GM12878 (cell line): ENCODE measurements around the gene ADK. TPM values are rescaled to one million over a fixed set of nuclear protein-coding genes. Genes with fewer than 3 reads are reported as not detected.

ENCODE experiments used
- ATAC-seq: fragments of 200-7000 bp; cut with Tn5 transposase; 3 replicates; pipeline ENCODE4 v1.9.1; 2020; ENCODE audit warnings: mild to moderate bottlenecking, moderate library complexity
- BruUV-seq: library from RNA; stranded (reverse); fragments of 400-500 nt; replicated peaks from 2 replicates; lab custom pipeline; 2021; lab: Mats Ljungman, UMichigan
- CTCF ChIA-PET: fragments of 300-600 bp; sonication (Branson Sonifier 250); formaldehyde crosslinking; extraction: SDS; loops from one replicate; lab custom pipeline; 2021; ENCODE audit warnings: inconsistent platforms; lab: Yijun Ruan, JAX
- POLR2A ChIA-PET: fragments of 350-600 bp; formaldehyde crosslinking; extraction: SDS; loops from one replicate; lab custom pipeline; 2021; ENCODE audit warnings: inconsistent platforms; lab: Charles Lee
- RAD21 ChIA-PET: fragments of 300-600 bp; sonication (Branson Sonifier 250); formaldehyde crosslinking; loops from one replicate; lab custom pipeline; 2023; ENCODE audit warnings: antibody characterized with exemption; ENCODE audit not compliant: unreplicated experiment; lab: Charles Lee
- SMC1A ChIA-PET: fragments of 300-600 bp; sonication (Branson Sonifier 250); formaldehyde crosslinking; loops from one replicate; lab custom pipeline; 2023; ENCODE audit not compliant: unreplicated experiment, uncharacterized antibody; lab: Charles Lee
- DNase-seq: peaks from one replicate; pipeline ENCODE4 v3.0.0-alpha.2; 2011; ENCODE audit warnings: low read depth, low spot score
- FAIRE-seq: peaks from 3 replicates; lab custom pipeline; 2011; peaks lifted over from hg19 to GRCh38; lab: Jason Lieb, UNC
- H2AFZ ChIP-seq: 2 replicates; pipeline ENCODE4 v1.6.0; 2011; ENCODE audit warnings: low read depth, low read length, control low read depth; ENCODE audit not compliant: control insufficient read depth
- H3K27ac ChIP-seq: 2 replicates; pipeline ENCODE4 v1.5.1; 2011; ENCODE audit warnings: control low read depth; ENCODE audit not compliant: control insufficient read depth, insufficient read depth
- H3K27me3 ChIP-seq, 2 experiments: replicated peaks in 1 of 2; 2 replicates each; pipeline versions ENCODE4 v1.6.0 to v1.6.1; 2011; ENCODE audit warnings: low read length in 1 of 2; ENCODE audit not compliant: control insufficient read depth in 2 of 2, insufficient read depth in 2 of 2
- H3K36me3 ChIP-seq, 2 experiments: 2 replicates each; pipeline ENCODE4 v1.5.1; 2011; ENCODE audit warnings: low read length in 1 of 2; ENCODE audit not compliant: control insufficient read depth in 2 of 2, insufficient read depth in 2 of 2
- H3K4me1 ChIP-seq: 2 replicates; pipeline ENCODE4 v1.6.1; 2011; ENCODE audit warnings: mild to moderate bottlenecking, low read length, moderate library complexity, mixed read lengths; ENCODE audit not compliant: control insufficient read depth, insufficient read depth
- H3K4me2 ChIP-seq: 2 replicates; pipeline ENCODE4 v1.6.0; 2011; ENCODE audit warnings: control low read depth; ENCODE audit not compliant: control insufficient read depth, insufficient read depth
- H3K4me3 ChIP-seq: fragments of 200-600 bp; sonication (generic); 2 replicates; pipeline ENCODE4 v1.5.1; 2016
- H3K79me2 ChIP-seq: 2 replicates; pipeline ENCODE4 v1.6.0; 2011; ENCODE audit warnings: low read length; ENCODE audit not compliant: control insufficient read depth, insufficient read depth
- H3K9ac ChIP-seq: 2 replicates; pipeline ENCODE4 v1.8.0; 2011; ENCODE audit warnings: low read length, control low read depth, mixed read lengths; ENCODE audit not compliant: control insufficient read depth, insufficient read depth
- H3K9me3 ChIP-seq: replicated peaks from 3 replicates; pipeline ENCODE4 v1.5.1; 2011; ENCODE audit warnings: mild to moderate bottlenecking, low read length; ENCODE audit not compliant: control insufficient read depth, insufficient read depth
- H4K20me1 ChIP-seq: 2 replicates; pipeline ENCODE4 v1.6.0; 2011; ENCODE audit not compliant: control insufficient read depth, insufficient read depth
- BCL11A ChIP-seq: IDR thresholded peaks from 2 replicates; pipeline ENCODE4 v1.6.1; 2011; ENCODE audit warnings: low read depth, low read length
- CBFB ChIP-seq: IDR thresholded peaks from 2 replicates; pipeline ENCODE4 v1.6.1; 2016; ENCODE audit warnings: antibody characterized with exemption, low read depth
- EED ChIP-seq: sonication (generic); IDR thresholded peaks from 2 replicates; pipeline ENCODE4 v1.6.1; 2016; ENCODE audit warnings: antibody characterized with exemption, low read depth
- IKZF2 ChIP-seq, 2 experiments: fragments of 450-650 bp; IDR thresholded peaks; 2 replicates each; pipeline ENCODE4 v1.6.1; 2017; ENCODE audit warnings: mild to moderate bottlenecking in 2 of 2, moderate library complexity in 2 of 2
- MXI1 ChIP-seq: fragments of 150-350 bp; IDR thresholded peaks from 2 replicates; pipeline ENCODE4 v1.6.1; 2011; ENCODE audit warnings: low read depth, mild to moderate bottlenecking, inconsistent platforms, low read length, improper control_type of control experiment
- TBL1XR1 ChIP-seq: IDR thresholded peaks from 2 replicates; pipeline ENCODE4 v1.6.1; 2012; ENCODE audit warnings: low read depth, low read length, improper control_type of control experiment
- TCF12 ChIP-seq: IDR thresholded peaks from 2 replicates; pipeline ENCODE4 v1.6.1; 2011; ENCODE audit warnings: low read depth, mild to moderate bottlenecking, low read length
- TCF3 ChIP-seq: IDR thresholded peaks from 2 replicates; pipeline ENCODE4 v1.6.1; 2012; ENCODE audit warnings: low read depth, mild to moderate bottlenecking, low read length, borderline replicate concordance; ENCODE audit not compliant: insufficient read depth
- ZZZ3 ChIP-seq: IDR thresholded peaks from 2 replicates; pipeline ENCODE4 v1.6.1; 2011; ENCODE audit warnings: low read depth; ENCODE audit not compliant: control insufficient read depth, insufficient read length
- WGBS: methylation state at CpG from one replicate; pipeline ENCODE4 v1.1.6; 2016; ENCODE audit warnings: low lambda C conversion rate; ENCODE audit not compliant: insufficient replicate concordance, insufficient coverage; ENCODE audit errors: missing lambda C conversion rate; 5-methylcytosine and 5-hydroxymethylcytosine counted together
- in situ Hi-C: fragments of 300-500 bp; cut with MboI; formaldehyde crosslinking; loops from 9 replicates; pipeline ENCODE4 v1.14.3; 2018; ENCODE audit warnings: mixed read lengths
- intact Hi-C: fragments of 100-400 bp; cut with micrococcal nuclease; formaldehyde crosslinking; loops from one replicate; pipeline ENCODE4 v1.14.2; 2022; ENCODE audit not compliant: unreplicated experiment
- polyA plus RNA-seq, 11 experiments: library from polyadenylated mRNA; depleted of rRNA in 4 of 11; unstranded in 6 of 11; stranded (reverse) in 5 of 11; fragments of >200 nt; fragmentation: Nextera tagmentation in 4 of 11; fragmentation: Illumina TruSeq in 1 of 11; extraction: Ambion mirVana in 4 of 11; extraction: Trizol in 1 of 11; gene quantifications; 1 replicate in 1 of 11; 2 replicates in 10 of 11; pipeline versions ENCODE4 v1.2.1 to v1.2.3, GENCODE V29; 2011 to 2016; ENCODE audit warnings: inconsistent platforms in 2 of 11, missing spikeins in 2 of 11, low read depth in 1 of 11
- total RNA-seq, 4 experiments: library from RNA; depleted of rRNA in 3 of 4; stranded (reverse); fragments of >200 nt in 3 of 4; fragmentation: Illumina TruSeq in 1 of 4; extraction: Trizol in 1 of 4; gene quantifications; 2 replicates each; pipeline versions ENCODE4 v1.2.1 to v1.2.3, GENCODE V29; 2013 to 2021
- TF ChIP-seq, protein P1 (sequence below): fragments of 450-650 bp; formaldehyde crosslinking; IDR thresholded peaks from 2 replicates; pipeline ENCODE4 v1.5.0; 2022; ENCODE audit warnings: mild to moderate bottlenecking, missing genetic modification characterization
- TF ChIP-seq, protein P2 (sequence below): fragments of 450-650 bp; IDR thresholded peaks from 2 replicates; pipeline ENCODE4 v1.6.1; 2014; ENCODE audit warnings: mild to moderate bottlenecking
- TF ChIP-seq, protein P3 (sequence below): IDR thresholded peaks from 2 replicates; pipeline ENCODE4 v1.6.1; 2012; ENCODE audit warnings: low read depth, low read length, improper control_type of control experiment

The ADK gene
- total and polyA plus RNA-seq, 10 of the 15 experiments (the other 5 are each of a cell fraction or from before 2014, with no cell fraction given), result 42.0 to 151 (median 81.6) TPM

DNA sequence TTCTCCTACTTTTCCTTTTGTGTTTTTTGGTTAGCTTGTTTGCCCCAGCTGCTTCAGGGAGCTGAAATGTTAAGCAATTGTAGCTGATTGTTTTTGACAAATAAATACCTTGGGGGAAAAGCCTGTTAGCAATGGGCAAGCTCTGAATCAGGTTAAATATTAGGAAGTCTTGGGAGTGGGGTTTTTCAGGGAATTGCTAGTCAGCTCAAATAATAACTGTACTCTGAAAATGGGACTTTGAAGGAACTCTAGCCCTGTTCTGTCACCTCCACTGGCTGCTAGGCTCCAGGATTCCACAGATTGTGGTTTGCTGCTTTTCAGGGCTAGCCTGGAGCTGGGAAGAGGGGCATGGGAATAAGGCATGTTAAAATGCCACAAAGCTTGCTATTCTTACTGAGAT lies 39.5 kb downstream of the ADK start:
- TF ChIP-seq IKZF2 (IDR thresholded peaks at IDR 0.05) (0 out of 4 replicates have a peak, but pooled peaks have one; percentile 4 to 27), MXI1 (no peak; the same call in 1 of the 2 replicates)
- ChIA-PET SMC1A (interaction anchor here (0.6 to 3.0 kb wide), 18 partner anchors 8 to 250 kb away, joined by 3 to 35 read pairs (median 7); partner anchors contain the start of genes ADK and AP3M1), POLR2A (interaction anchor here (0.7 to 2.4 kb wide), 8 partner anchors 10 to 80 kb away, joined by 3 to 14 read pairs (median 4); partner anchors contain the start of gene AP3M1), RAD21 (interaction anchor here (1.0 to 2.4 kb wide), 13 partner anchors 9 to 1044 kb away, joined by 4 to 12 read pairs (median 6); partner anchors contain the start of genes ADK and AP3M1), CTCF (interaction anchor here (0.8 to 2.4 kb wide), 12 partner anchors 9 to 110 kb away, joined by 3 to 15 read pairs (median 3); no protein-coding TSS in a partner anchor)
- H3K4me3 ChIP-seq, result peak overlapping the region; percentile 64
- peak overlapping the region; percentile 54 for H3K9ac ChIP-seq
- in situ Hi-C loops, result no loop called here
- H4K20me1 ChIP-seq, result no peaks in the 10 kb centered on the region
- no TSS peak for BruUV-seq
- peak overlapping the region; percentile 76 for H3K27ac ChIP-seq
- H2AFZ ChIP-seq, result peak overlapping the region; percentile 70
- no peak for FAIRE-seq
- H3K9me3 ChIP-seq, result no peaks in the 10 kb centered on the region
- H3K27me3 ChIP-seq, result no peaks in the 10 kb centered on the region
- H3K36me3 ChIP-seq, result no peaks in the 10 kb centered on the region
- H3K4me2 ChIP-seq, result peak overlapping the region; percentile 64
- no peak for DNase-seq
- intact Hi-C loops, result no loop called here
- peaks cover 86% of the 10 kb centered on the region for H3K79me2 ChIP-seq
- ATAC-seq, result peak; percentile 8; the same call in 2 of the 3 replicates
- H3K4me1 ChIP-seq, result no peaks in the 10 kb centered on the region; the same call in 1 of the 2 replicates

GRCh38 chr10:74194545-74194944 lies 43.5 kb downstream of the ADK start:
- ChIA-PET SMC1A (no interaction called here), RAD21 (interaction anchor here (0.8 kb wide), 1 partner anchor 49 kb away, joined by 4 read pairs; no protein-coding TSS in a partner anchor), CTCF (interaction anchor here (0.7 kb wide), 1 partner anchor 18 kb away, joined by 3 read pairs; no protein-coding TSS in a partner anchor), POLR2A (interaction anchor here (1.3 kb wide), 1 partner anchor 20 kb away, joined by 3 read pairs; no protein-coding TSS in a partner anchor)
- Histone ChIP-seq H3K36me3 (no peaks in the 10 kb centered on the region), H3K4me2 (no peak overlapping the region), H3K9ac (no peak overlapping the region), H3K4me1 (no peaks in the 10 kb centered on the region; the same call in none of the 2 replicates), H3K9me3 (no peaks in the 10 kb centered on the region), H3K79me2 (peaks cover 62% of the 10 kb centered on the region), H3K27me3 (no peaks in the 10 kb centered on the region), H3K27ac (no peak overlapping the region), H3K4me3 (no peak overlapping the region), H2AFZ (no peak overlapping the region), H4K20me1 (no peaks in the 10 kb centered on the region)
- no peak for FAIRE-seq
- ATAC-seq, result no peak
- in situ Hi-C loops, result no loop called here
- BruUV-seq, result no TSS peak
- intact Hi-C loops, result no loop called here
- DNase-seq, result no peak
- 98% methylated on average over 3 of the region's 3 CpGs for WGBS
- TF ChIP-seq BCL11A (no peak), TCF3 (no peak), TCF12 (no peak), TBL1XR1 (no peak), ZZZ3 (no peak), EED (no peak), CBFB (no peak)
- TF ChIP-seq, protein P1, sequence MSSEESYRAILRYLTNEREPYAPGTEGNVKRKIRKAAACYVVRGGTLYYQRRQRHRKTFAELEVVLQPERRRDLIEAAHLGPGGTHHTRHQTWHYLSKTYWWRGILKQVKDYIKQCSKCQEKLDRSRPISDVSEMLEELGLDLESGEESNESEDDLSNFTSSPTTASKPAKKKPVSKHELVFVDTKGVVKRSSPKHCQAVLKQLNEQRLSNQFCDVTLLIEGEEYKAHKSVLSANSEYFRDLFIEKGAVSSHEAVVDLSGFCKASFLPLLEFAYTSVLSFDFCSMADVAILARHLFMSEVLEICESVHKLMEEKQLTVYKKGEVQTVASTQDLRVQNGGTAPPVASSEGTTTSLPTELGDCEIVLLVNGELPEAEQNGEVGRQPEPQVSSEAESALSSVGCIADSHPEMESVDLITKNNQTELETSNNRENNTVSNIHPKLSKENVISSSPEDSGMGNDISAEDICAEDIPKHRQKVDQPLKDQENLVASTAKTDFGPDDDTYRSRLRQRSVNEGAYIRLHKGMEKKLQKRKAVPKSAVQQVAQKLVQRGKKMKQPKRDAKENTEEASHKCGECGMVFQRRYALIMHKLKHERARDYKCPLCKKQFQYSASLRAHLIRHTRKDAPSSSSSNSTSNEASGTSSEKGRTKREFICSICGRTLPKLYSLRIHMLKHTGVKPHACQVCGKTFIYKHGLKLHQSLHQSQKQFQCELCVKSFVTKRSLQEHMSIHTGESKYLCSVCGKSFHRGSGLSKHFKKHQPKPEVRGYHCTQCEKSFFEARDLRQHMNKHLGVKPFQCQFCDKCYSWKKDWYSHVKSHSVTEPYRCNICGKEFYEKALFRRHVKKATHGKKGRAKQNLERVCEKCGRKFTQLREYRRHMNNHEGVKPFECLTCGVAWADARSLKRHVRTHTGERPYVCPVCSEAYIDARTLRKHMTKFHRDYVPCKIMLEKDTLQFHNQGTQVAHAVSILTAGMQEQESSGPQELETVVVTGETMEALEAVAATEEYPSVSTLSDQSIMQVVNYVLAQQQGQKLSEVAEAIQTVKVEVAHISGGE (CRISPR knock-in tag), result no peak
- TF ChIP-seq, protein P2, sequence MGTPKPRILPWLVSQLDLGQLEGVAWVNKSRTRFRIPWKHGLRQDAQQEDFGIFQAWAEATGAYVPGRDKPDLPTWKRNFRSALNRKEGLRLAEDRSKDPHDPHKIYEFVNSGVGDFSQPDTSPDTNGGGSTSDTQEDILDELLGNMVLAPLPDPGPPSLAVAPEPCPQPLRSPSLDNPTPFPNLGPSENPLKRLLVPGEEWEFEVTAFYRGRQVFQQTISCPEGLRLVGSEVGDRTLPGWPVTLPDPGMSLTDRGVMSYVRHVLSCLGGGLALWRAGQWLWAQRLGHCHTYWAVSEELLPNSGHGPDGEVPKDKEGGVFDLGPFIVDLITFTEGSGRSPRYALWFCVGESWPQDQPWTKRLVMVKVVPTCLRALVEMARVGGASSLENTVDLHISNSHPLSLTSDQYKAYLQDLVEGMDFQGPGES, result no peak
- TF ChIP-seq, protein P3, sequence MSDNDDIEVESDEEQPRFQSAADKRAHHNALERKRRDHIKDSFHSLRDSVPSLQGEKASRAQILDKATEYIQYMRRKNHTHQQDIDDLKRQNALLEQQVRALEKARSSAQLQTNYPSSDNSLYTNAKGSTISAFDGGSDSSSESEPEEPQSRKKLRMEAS, result no peak
